Measurements from ENCODE around the gene COL5A1.

The COL5A1 gene

GRCh38 chr9:134885679-134886412 is 244.2 kb downstream of the COL5A1 start:
- DNase-seq: no peak

GRCh38 chr9:134886413-134886913 is 244.9 kb downstream of the COL5A1 start:
- DNase-seq: no peak

- no peak for DNase-seq
These were observed 245.6 kb downstream of the COL5A1 start for GRCh38 chr9:134887219-134887618.

GRCh38 chr9:134887686-134888602 is 246.3 kb downstream of the COL5A1 start:
- DNase-seq: no peak

- DNase-seq: no peak
These were observed 247.1 kb downstream of the COL5A1 start for GRCh38 chr9:134888603-134889190.

GRCh38 chr9:134889386-134890154 is 248.0 kb downstream of the COL5A1 start:
- no peak for DNase-seq

- no peak for DNase-seq
These were observed 248.5 kb downstream of the COL5A1 start for GRCh38 chr9:134890155-134890495.

GRCh38 chr9:134891053-134891452 is 249.4 kb downstream of the COL5A1 start:
- no peak for DNase-seq

- DNase-seq: no peak
These were observed 250.1 kb downstream of the COL5A1 start for GRCh38 chr9:134891713-134892112.

GRCh38 chr9:134892221-134892620 is 250.6 kb downstream of the COL5A1 start:
- no peak for DNase-seq

GRCh38 chr9:134892820-134893420 is 251.3 kb downstream of the COL5A1 start:
- DNase-seq: no peak

Data from activated gamma-delta T cell (primary cell).